Measurements from ENCODE around the gene TPPP2.
"Not testable (repeated sequence)": the region's sequence is repeated elsewhere in the genome, so short reads cannot be mapped to it uniquely, and the experiment has no call there.

TPPP2 gene

DNA sequence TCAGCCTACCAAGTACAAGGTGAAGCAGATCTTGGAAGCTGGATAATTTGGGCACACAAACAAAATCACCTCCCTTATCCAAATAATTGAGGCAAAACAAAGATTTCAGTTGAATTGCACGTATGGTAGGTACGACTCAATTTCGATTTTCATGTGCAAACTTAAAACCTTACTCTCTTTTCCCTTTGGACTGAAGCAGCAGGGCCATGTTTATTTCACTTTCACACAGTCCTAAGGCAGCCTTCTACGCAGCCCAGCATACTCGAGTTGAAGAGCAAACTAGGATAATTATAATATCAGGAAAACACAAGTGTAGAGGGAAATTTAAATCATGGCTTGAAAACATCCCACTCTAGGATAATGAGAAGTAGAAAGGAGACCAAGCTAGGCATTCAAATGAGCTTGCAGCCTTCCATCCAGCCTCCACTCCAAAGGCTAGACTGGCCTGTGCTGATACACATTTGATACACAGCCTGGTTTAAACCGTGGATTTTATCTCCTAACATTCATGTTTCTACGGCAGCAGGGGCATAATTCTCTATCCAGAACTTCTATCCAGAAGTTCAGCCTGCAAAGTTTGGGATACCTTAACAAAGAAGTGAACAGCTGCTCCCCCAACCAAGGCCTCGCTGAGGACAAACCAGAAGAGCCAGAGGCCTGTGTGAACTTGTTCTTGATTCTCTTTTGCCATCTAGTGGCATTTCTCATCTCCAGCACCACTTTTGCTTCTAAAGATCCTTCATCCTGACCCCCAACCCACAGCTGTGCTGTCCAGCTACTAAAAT, 9.8 kb downstream of the TPPP2 start:
- no peak for DNase-seq

DNA sequence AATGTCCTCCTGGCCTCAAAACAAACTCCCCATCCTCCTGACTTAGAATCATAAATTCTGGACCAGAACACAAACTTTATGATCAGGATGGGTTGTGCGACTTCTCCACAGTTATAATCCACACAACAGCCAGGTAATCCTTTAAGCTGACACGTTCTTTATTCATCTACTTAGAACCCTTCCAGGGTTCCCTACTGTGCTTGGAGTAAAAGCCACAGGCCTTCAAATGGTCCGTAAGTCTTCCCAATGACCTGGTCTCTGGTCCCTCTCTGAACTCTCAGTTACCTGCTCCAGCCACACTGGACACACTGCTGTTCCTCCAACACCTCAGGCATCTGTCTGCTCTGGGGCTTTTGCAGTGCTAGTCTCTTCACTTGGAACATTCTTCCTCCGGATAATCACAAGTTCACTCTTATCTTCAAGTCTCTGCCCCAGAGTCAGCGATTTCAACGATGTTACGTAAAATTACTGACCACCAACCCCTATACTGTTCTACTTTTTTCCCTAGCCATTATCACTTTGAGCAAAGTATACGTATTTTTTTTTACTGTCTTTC, 10.4 kb downstream of the TPPP2 start:
- no peak for DNase-seq

DNA sequence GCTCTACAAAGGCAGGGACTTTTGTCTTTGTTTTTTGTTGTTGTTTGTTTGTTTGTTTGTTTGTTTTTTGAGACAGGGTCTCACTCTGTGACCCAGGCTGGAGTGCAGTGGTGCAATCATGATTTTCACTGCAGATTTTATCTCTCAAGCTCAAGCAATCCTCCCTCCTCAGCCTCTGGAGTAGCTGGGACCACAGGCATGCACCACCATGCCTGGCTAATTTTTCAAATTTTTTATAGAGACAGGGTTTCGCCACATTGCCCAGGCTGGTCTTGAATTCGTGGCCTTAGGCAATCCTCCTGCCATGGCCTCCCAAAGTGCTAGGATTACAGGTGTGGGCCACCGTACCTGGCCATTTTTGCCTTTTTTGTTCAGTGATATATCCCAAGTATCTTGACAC, 10.9 kb downstream of the TPPP2 start:
- DNase-seq: not testable (repeated sequence)

DNA sequence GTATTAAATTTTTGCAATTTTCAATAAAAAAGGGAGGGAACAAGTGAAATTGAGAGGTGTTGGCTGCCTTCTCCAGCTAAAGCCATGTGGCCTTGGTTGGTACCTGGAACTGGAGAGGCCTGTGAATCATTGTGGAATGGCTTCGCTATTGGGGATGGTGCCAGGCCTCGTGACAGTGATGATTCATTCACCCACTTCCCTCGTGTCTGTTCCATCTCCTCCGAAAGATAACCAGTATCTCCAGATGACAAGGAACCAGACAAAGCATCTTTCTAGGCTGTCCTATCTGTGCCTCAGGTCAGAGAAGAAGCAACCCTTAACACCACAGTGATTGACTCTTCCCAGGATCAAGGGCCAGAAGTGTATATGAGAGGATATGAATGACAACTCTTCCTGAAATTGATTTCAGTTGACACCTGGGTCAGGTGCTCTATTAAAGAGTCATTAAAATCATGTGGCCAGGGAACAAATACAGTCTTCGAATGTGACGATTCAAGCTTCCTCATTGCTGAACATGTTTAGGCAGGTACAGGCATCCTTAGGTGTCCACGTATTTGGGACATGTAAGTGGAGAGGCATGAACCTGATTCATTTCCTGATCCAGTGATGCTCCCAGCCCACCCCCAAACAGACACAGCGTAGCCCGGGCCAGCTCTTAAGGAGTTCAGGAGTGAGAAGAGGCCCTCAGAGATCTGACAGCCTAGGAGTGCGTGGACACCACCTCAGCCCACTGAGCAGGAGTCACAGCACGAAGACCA, 11.8 kb downstream of the TPPP2 start, which contains the start of gene RNASE7:
TSS of gene RNASE7 (plus strand) at position 687 of the 758 bp plus-strand sequence. CDS start 631 bp downstream, outside the sequence.
- no peak for DNase-seq

DNA sequence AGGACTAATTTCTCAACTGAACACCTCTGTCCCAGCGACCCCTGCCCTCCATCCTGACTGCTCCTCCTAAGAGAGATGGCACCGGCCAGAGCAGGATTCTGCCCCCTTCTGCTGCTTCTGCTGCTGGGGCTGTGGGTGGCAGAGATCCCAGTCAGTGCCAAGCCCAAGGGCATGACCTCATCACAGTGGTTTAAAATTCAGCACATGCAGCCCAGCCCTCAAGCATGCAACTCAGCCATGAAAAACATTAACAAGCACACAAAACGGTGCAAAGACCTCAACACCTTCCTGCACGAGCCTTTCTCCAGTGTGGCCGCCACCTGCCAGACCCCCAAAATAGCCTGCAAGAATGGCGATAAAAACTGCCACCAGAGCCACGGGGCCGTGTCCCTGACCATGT, 12.9 kb downstream of the TPPP2 start:
- DNase-seq: no peak

DNA sequence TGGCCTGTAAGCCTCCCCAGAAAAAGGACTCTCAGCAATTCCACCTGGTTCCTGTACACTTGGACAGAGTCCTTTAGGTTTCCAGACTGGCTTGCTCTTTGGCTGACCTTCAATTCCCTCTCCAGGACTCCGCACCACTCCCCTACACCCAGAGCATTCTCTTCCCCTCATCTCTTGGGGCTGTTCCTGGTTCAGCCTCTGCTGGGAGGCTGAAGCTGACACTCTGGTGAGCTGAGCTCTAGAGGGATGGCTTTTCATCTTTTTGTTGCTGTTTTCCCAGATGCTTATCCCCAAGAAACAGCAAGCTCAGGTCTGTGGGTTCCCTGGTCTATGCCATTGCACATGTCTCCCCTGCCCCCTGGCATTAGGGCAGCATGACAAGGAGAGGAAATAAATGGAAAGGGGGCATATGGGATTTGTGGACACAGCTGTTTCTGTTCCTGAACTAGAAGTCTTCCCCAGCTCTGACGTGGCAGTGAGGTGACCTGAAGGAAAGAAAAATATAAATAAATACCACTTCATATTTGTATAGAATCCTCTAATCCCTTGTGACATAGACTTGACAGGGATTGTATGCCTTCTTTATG, 13.5 kb downstream of the TPPP2 start:
- DNase-seq: no peak

DNA sequence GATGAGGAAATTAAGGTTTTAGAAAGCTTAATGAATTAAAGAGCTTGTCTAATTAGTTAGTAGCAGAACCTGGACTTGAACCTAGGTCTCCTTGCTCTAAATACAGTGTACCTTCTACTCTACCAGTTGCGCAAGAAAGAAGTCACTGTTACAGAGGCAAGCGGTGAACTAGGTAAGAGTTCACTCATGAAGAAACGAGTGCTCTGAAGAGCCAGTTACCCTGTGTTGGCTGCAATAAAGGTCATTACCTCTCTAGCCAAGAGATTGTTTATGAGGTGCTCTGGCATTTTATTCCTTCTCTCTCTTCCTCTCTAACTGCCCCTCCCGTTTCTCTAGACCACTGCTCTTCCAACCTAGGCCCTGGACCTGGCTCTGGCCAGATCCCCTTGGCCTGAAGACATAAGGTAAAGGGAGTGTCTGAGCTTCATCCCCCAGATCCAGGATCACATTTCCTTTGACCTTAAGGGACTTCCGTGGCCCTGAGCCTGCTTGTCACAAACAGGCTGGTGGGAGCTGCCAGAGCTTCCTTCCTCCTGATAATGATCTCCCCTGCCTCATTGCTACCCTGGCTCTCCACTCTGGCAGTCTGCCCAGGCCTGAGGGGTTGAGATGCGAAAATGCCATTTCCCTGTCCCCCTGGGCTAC, 14.1 kb downstream of the TPPP2 start:
- peak; percentile 18 for DNase-seq

DNA sequence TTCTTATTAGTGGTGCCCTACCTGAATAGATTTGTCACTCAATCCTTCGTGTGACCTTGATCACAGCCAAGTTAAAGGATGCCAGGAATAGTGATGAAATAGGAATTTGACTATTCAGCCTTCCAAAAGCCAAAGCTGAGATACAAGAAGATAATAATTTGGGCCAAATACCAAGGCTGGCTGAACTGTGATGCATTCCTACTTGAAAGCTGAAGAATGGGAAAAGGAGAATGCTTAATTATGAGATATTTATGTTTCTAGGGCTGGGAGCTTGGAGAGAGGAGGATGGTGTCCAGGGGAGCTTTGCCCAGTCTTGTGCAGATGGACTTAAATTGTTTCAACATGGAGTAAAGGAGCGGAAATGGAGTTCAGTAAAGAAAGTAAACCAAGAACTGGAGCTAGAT, 17.4 kb downstream of the TPPP2 start:
- no peak for DNase-seq

DNA sequence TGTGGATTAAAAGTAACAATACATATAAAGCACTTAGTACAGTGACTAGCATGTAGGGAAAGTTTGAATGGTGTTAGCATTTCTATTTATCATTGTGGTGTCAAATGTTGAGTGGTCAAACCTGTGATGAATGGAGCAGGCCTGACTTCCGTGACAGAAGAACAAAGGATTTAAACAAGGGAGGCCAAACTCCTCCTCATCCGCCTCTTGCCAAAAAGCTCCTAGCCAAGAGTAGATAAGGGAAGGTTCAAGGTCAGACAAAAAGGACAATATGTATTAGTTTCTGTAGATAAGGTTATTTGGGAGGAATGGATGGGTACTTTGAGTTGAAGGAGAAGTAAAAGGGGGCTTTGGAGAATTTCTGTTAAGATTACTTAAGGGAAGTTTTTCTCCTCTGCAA, 18.6 kb downstream of the TPPP2 start:
- no peak for DNase-seq

DNA sequence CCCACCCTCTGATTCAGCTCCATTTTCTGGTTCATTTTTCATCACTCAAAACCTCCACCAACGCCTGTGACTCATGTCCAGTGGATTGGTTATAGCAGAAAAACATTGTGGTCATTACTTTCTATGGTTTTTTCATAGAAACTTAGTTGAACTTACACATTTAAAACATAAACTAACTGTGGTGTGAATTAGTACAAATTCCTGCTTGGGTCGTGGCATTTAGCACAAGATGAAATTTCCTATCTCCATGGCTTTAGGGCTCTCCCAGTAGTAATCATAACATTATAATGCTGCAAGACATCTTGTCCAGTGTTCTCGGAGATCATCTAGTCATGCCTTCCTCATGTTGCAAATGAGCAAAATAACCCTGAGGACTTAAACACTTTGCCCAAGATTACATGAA, 19.3 kb downstream of the TPPP2 start:
- no peak for DNase-seq

DNA sequence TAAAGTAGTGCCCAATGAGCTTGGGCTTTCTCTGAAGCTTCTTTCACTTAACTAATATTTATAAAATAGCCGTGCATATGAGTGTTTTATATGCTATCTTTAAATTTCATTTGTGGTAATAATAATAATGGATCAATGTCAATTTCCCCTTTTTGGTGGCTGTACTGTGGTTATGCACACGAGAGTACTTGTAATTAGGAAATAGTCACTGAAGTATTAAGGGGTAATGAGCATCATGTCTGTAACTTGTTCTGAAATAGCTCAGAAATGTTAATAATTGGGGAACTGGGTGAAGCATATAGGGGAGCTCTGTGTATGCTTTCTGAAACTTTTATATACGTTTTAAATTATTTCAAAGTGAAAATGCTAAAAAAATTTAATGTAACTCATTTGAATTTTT, 20.6 kb downstream of the TPPP2 start:
- DNase-seq: no peak

DNA sequence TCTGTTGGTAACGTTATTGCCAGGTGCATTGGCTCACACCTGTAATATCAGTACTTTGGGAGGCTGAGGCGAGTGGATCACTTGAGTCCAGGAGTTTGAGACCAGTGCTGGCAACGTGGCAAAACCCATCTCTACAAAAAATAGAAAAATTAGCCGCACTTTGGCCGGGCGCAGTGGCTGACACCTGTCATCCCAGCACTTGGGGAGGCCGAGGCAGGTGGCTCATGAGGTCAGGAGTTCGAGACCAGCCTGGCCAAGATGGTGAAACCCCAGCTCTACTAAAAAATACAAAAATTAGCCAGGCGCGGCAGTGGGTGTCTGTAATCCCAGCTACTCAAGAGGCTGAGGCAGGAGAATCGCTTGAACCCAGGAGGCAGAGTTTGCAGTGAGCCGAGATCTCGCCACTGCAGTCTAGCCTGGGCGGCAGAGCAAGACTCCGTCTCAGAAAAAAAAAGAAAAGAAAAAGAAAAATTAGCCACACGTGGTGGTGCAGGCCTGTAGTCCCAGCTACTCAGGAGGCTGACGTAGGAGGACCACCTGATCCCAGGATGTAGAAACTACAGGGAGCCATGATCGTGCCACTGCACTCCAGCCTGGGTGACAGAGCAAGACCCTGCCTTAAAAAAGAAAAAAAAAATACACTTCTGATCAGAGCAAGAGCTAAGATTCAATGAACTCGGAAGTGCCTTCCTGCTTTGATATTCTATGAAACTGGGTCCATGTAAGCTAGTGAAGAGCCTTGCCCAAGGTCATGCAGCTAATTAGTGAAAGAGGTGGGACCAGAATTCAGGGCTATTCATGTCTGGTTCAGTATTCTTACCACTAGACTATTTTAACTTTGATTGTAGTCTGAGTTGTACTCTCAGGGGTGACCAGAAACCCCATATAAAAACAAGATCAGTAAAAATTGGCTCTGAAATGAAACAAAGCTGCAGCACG, 23.4 kb downstream of the TPPP2 start:
- no peak for DNase-seq

DNA sequence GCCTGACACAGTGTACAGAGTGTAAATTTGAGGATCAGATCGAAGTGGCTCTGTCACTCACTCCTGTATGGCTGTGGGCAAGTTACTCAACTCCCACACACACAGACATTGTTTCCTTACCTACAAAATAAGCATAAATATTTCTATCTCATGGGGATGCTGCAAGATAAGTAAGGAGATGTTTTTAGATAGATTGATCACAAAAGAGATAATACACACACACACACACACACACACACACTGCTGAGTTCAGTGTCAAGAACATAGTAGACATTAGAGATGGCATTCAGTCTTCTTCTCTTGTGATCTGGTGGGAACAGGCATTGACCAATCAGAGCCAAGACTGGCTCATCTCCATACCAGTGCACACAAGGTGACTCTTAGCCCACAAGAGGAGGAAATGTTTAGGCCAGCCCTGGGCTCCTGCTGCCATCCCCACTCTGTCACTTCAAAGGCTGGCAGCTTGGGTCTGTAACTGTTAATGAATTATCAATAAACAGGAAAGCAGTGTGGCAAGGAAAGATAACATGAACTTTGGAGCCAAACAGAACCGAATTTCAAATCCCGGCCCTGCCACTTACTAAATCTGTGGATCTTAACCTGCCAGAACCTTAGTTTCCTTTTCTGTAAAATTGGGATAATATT, 24.2 kb downstream of the TPPP2 start:
- DNase-seq: no peak

DNA sequence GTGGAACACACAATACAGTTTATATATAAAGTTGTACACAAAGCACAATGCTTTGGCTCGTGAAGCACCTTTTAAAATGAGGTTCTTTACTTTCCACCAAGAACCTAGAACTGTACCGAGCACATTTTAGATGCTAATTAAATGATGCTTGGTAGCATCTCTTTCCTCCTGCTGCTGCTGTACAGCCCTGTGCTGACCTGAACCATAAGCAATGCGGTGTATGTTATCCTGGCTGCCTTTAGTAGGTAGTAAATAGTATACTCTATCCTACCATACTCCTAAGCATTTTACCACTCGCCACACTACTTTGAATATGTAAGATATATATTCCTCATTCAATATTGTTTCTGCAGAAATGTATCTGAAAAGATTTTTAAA, 24.7 kb downstream of the TPPP2 start:
- DNase-seq: no peak

DNA sequence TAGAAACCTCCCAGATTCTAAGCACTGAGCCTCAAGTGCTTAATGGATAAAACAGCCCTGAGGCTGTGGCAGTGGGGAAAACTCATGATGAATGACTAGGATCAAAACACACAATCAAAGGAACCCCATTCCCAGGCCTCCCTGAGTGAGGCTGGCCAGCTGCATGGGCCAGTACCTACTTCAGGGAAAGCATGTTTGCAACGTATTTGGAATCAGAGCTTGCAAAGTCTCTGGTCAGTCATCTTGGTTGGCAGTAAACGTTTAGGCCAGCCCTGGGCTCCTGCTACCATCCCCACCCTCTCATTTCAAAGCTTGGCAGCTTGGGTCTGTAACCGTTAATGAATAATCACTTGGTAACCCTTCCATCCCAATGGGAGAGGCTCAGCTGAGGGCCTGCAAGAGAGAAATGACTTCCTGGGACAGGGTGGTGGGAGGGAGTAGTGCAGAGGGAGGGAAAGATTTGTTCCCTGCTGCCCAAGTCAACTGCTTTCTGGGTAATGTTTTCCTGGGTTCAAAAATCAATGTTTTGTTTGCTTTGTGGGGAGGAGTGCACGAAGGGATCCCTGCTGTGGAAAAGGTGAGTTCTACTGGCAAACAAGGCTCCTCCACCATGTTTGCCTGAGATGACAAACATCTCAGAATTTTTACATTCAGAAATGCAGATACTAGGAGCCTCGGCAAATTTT, 25.6 kb downstream of the TPPP2 start:
- DNase-seq: no peak

DNA sequence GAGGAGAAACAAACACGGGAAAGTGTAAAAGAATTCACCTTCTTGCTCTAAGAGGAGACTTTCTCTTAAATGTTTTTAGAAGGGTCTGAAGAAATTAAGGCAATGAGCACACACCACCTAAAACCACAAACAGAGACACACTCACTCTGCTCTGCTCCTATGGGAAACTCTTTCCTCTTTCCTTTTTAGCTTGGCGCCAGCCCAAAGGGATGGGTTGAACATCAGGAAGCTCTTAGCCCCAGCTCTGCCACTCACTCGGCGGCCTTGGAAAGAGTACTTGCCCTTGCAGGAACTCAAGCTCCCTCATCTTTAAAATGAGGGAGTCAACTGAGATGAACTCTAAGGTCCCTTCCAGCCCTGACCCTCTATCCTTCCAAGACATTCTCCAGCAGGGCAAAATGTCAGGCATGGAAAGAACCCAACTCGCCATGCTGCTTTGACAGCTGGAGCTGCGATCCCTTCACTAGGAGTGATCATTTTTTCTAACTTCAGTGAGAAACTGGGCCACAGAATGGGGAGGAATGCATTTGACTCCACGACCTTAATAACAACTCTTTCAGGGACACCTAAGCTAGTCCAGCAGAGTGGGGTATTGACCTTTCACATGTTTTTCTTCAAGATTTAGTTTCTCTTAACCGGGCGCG, 26.6 kb downstream of the TPPP2 start:
- no peak for DNase-seq

DNA sequence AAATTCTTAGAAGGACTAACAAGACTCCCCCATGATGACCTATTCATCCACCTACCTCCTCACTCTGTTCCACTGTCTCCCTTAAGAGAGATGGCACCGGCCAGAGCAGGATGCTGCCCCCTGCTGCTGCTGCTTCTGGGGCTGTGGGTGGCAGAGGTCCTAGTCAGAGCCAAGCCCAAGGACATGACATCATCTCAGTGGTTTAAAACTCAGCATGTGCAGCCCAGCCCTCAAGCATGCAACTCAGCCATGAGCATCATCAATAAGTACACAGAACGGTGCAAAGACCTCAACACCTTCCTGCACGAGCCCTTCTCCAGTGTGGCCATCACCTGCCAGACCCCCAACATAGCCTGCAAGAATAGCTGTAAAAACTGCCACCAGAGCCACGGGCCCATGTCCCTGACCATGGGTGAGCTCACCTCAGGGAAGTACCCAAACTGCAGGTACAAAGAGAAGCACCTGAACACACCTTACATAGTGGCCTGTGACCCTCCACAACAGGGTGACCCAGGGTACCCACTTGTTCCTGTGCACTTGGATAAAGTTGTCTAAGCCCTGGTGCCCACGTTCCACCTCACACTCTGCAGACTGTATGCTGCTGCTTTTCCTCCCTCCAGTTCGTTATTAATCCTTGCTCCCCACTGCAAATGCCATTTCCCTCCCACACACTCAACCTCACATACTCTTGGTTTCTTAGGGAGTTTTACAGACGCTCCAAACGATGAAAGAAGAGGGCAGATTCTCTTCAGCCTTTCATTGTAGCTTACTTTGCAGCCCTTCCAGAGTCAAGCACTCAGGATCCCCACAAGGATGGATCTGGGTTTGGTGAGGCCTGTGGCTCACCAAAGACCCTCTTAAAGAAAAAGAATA, 28.0 kb downstream of the TPPP2 start, which contains the start of gene RNASE8:
TSS of gene RNASE8 (plus strand) at position 20 of the 873 bp plus-strand sequence. CDS start at position 91, 71 bp downstream.
- no peak for DNase-seq

DNA sequence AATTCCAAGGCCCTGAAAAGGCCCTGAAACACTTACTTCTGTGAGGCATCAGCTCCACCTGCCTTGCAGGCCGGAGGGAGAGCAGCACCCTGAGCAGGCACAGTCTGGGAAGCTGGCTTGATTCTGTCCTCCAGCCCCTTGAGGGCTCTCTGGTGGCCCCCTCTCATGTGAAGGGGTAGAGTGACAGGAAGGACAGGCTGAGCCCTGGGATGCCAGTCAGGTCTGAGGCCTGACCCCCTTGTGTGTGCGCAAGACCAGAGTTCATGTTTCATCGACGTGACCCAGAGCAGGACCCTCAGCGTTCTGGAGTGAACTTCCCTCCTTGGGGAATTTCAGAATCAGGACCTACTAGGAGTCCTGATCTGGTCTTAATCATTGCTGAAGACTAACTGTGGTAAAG, 28.9 kb downstream of the TPPP2 start:
- no peak for DNase-seq

Data from activated effector memory CD4-positive, alpha-beta T cell treated with Interleukin-2 at 50 U/mL for 16 hours (primary cell).